ENCODE results near the gene XPO4.
A peak's percentile ranks its signal among the peaks of the same experiment; 100 is the strongest.
"Not testable (repeated sequence)": the region's sequence is repeated elsewhere in the genome, so short reads cannot be mapped to it uniquely, and the experiment has no call there.

Gene XPO4

DNA sequence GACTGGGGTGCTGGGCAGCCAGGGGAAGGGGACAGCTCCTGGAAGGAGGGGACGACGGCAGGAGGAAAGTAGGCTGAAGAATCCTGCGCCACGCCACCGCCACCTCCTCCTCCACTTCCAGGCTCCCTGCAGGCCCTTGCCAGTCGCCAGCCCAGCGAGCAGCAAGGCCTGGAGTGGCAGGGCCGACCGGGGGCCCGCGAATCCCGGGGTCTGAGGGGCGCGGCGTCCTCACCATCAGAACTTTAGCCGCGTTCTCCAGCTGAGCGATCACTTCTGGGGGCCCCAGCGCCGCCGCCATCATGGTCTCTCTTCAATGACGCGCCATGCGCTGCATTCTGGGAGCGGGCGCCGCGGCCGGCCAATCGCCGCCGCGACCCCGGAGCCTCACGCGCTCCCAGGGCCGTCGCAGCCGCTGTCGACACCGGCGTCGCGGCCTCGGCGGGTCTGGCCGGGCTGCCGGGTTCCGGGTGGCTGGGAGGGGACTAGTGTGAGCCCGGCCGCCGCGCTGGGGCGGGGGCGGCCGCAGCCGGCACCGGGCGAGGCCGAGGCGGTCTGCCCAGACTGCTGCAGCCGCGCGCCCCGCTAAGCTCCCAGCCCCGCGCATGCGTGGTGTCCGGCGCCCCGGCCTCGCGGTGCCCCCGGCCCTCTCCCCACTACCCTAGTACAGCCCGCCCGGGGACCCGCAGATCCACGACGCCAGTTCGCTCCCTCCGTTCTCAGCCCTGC lies at the start of gene XPO4:
Gene XPO4, minus strand, starts transcription at position 309 of the 726 bp plus-strand sequence. Its CDS starts 8 bp downstream, at position 301.
- peak; percentile 82 for DNase-seq

DNA sequence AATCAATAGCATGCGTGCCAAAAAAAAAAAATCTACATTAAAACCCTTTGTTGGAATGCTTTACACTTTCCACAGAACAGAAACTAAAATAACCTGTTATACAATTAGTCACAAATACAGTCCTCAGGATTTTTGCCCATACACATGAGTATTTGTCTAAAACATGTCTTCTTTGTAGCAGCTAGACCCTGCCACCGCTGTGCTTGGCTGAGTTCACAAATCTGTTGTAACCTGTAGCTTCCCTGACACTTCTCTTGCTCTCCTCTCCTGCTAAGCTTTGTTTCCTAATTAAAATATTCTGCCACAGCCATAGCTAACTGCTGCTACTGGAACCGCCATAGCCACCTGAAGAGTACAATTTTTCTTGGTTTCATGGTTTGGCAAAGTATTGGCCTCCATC lies 45.5 kb upstream of the XPO4 start:
- not testable (repeated sequence) for DNase-seq

DNA sequence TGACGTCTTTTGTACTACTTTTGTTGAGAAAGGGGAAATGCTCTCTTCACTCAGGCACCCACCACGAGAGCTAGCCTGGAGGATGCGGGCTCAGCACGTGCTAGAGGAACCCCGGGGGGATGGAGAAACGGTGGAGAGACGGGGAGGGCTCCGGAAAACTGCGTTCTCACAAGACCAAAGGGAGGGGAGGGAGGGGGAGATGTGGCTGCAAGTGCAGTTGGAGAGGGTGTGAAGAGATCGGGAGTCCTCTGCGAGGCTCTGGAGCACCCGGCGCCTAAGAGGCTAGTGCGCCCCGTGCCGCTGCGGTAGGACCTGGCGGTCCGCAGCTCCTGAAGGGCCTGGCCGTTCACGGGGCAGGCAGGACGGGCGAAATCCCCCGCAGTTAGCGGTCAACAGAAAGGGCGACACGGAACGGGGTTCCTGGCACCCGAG lies 43.4 kb upstream of the XPO4 start:
- DNase-seq = no peak

DNA sequence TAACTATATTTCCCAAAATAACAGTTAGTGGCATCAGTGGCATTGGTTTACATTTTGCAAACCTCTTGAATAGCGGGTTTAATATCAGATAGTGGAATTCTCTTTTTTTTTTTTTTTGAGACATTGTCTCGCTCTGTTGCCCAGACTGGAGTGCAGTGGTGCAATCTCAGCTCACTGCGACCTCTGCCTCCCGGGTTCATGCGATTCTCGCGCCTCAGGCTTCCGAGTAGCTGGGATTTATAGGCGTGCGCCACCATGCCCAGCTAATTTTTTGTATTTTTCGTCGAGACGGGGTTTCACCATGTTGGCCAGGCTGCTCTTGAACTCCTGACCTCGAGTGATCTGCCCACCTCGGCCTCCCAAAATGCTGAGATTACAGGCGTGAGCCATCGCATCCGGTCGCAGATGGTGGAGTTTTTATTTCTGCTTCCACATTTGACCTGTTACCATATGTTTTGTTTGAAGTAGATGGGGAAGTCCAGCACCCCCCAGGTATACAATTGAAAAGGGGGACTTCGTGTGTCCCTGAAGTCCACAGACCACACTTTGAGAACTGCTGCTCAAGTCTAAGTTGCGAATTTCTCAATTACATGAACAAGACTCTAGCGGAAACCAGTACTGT lies 40.5 kb upstream of the XPO4 start:
- DNase-seq = no peak

DNA sequence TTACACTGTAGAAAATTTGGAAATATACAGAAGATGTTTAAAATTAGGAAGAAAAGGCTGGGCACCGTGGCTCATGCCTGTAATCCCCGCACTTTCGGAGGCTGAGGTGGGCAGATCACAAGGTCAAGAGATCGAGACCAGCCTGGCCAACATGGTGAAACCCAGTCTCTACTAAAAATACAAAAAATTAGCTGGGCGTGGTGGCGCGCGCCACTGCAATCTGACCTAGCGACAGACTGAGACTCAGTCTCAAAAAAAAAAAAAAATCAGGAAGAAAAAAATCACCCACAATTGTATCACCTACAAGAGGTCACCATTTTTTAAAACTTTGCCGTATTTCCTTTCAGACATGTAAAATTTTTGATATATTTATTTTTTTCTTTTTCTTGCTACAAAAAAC lies 38.0 kb upstream of the XPO4 start:
- DNase-seq = not testable (repeated sequence)

DNA sequence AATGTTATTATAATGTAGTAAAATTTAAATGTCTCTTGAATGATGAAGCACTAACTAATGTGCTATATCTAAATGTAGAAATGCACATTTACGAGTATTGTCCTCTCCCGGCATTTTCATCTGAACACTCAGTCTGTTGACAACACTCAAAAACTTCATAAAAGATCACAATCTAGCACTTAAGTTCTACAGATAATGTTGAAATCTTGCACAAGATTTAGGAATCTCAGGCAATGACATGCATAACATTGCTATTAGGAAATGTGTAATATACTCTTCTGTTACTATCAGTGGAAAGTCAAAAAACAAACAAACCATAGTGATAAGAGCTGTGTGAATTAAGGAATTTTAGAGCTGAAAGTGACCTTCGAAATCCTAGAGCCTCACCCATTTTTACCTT lies 37.5 kb upstream of the XPO4 start:
- no peak for DNase-seq

DNA sequence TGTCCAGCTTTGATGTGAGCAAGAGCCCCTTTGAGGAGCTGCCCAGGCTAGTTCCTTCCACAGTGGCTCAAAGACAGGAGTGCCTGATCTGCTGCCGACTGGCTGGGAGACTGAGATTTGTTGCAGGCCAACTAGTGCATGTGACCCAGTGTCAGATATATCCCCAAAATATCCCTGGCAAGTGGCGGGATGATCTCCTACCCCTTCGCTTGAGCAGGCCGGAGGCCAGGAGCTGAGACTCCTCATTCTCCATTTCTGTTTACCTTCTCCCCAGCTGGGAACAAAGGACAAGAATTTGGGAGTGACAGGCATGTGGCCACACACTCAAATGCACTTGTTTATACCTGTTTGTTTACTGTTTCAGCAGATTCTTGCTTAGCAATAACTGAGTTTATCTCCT lies 37.1 kb upstream of the XPO4 start:
- no peak for DNase-seq

DNA sequence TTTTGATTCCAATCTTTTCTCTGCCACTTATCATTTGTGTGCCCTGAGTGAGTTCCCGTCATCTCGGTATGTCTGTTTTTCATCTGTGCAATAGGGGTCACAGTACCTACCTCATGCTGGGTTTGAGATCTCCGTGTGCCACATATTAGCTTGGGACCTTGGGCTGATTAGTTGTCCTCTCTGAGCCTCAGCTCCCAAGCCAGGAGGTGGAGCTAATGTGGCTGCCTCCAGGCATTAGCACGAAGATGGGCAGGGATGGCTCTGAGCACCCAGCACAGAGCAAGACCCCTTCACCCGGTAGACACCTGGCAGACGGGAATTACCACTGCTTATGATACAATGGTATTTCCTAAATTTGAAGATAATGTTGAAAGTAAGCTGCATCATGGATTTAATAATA lies 35.8 kb upstream of the XPO4 start:
- DNase-seq = no peak

DNA sequence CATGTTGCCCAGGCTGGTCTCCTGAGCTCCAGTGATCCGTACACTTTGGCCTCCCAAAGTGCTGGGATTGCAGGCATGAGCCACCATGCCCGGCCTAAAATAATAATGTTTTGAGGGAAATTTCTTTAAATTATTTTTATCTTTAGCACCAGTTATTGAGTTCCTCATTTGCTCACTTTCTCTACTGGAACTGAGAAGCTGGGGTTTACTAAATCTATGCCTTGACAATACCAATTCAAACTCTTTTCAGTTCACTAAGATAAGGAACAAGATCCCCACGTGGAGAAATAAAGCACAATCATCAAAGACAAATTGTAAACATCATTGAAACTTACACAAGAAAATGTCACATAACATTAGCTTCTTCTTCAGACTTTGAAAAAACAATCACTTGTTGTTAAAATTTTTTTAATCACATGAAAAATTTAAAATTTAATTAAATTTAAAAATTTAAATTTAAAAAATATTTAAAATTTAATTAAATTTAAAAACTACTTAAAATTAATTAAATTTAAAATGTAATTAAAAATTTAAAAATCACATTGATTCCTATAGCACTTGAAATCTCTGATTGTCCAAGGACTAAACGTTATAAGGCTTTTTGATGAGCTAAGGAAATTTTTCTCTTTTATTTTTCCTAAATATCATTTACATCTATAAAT lies 25.2 kb upstream of the XPO4 start:
- no peak for DNase-seq

DNA sequence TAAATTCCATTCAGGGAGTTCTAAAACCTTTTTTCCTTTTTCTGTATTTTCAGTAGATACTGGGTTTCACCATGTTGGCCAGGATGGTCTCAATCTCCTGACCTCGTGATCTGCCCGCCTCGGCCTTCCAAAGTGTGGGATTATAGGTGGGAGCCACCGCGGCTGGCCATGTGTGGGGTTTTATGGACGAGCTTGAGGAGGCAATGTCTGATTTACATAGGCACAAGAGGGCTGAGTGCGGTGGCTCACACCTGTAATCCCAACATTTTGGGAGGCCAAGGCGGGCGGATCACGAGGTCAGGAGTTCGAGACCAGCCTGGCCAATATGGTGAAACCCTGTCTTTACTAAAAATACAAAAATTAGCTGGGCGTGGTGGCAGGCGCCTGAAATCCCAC lies 22.8 kb upstream of the XPO4 start:
- DNase-seq = not testable (repeated sequence)

DNA sequence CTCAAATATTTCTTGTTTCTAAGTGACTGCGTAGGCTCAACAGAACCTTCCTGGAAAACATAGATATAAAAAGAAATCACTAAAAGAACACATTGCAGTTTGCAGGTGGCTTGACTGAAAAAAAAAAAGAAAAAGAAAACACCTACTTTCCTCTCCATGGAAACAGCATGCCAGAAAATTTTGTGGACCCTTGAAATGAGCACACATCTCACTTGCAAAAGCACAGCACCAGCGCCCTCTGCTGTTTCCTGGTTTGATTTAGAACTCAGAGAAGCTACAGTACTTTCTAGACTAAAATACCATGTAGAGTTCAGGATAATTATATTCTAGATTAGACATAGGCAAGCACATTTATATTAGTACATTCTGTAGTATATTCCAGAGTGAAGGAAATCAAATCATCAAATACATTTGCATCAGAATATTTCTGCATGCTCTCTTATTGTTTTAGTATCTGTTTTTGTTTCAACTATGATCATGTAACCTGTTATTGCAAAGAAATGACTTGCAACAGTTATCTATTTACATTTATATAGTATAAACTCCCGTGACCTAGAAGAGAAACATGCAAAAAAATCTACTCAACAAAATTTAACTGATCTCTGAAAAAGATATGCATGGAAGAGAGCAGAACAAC lies 22.3 kb upstream of the XPO4 start:
- peak; percentile 63 for DNase-seq

DNA sequence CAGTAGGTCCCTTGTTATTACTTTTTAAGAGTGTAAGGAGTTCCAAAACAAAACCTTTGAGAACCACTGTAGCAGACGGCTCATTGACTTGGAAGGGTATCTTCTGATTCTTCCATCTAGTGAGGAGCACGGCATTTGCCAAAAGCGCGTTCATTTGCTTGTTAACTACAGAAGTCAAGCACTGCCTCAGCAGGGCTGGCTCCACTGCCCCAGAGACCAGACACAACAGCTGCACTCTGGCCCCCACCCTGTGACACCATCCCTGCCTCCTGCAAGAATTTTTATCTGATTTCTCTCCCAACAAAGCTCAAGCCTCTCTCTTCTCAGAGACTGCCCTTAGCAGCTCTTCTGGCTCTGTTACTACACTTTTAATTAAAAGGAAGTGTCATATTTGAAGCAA lies 20.7 kb upstream of the XPO4 start:
- no peak for DNase-seq

DNA sequence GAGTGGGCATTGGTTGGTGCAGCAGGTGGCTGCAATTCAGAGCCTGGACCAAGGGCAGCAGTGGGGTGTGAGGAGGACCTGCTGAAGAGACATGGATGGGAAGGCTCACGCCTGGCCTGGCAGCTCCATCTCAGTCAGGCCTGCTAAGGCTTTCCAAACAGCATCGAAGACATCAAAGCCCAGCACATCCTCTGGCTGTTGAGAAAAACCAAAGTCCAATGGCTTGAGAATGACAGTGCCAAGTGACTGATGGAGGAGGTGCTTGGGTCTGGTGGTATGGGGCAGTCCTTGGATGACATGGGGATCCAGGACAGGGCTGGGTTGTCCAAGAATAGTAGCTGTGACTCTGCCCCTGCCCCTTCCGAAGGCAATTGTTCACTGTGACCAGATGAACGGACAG lies 19.0 kb upstream of the XPO4 start:
- DNase-seq = no peak

DNA sequence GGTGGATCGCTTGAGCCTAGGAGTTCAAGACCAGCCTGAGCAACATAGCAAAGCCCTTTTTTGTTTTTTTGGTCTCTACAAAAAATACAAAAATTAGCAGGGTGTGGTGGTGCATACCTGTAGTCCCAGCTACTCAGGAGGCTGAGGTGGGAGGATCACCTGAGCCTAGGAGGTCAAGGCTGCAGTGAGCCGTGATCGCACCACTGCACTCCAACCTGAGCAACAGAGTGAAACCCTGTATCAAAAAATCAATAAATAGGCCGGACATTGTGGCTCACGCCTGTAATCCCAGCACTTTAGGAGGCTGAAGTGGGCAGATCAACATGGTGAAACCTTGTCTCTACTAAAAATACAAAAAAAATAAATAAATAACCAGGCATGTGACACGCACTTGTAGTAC lies 13.1 kb upstream of the XPO4 start:
- not testable (repeated sequence) for DNase-seq

DNA sequence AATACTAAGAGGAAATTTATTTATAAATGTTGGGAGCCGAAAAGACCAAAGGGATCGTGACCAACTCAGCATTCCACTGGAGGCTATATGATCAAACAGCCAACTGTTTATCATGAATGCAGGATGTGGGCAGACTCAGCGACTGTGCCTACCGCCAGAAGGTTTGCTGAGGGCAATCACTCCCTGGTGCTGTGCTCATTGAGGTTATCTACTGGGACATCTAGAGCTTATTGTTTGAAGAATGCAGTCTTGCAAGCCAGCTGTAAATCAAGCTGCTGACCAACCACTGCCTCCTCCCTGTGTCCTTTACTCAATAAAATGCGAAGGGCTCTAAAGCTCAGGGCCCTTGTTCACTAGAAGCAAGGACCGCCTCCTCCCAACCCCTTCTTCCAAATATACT lies 8.5 kb upstream of the XPO4 start:
- no peak for DNase-seq

DNA sequence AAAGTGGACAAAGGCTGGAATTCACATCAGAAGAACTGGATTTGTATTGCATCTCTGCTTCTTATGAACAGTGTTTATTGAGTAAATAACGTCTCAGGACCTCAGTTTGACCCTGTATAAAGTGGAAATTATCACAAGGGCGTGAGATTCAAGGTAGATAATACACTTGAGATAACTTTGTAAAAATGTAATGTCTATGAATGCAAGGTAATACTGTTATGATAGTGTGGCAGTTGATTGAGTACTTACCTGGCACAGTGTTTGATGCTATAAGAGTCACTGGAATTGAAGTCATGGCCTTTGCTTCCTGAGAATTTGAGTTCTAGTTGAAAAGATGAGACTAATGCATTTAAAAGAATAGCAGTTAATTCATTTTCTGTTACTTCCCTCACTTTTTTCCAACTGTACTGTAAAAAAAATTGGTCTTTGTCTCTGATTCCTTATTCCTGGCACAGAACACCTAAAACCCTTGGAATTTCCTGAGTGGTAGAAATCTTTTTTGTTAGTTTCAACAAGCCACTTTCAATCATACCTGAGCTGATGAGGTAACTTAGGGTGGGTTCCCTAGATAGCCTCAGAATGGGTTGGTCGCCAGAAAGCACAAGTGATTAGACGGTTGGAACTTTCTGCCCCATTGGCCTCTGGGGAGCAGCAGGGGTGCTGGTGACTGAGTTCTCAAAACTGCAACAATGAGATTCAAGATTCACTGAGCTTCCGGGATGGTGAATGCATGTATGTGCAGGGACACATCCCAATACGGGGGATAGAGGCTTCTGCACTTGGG lies 6.4 kb upstream of the XPO4 start:
- no peak for DNase-seq

DNA sequence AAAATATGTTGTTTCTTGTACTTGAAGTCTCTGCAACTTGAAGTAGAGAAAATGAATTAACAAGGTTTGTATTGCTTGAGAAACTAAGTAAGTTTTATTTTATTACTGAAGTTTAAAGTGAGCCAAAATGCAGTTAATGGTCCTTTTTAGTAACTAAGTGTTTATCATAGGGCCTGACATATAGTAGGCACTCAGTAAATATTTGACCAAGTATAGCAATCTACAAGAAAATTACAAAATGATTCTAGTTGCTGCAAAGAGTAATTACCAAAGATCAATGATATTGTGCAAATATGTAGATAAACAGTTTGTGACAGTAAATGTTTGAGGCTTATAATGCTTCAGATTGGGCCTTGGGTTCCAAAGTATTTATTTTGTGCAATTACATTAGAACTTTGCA lies 2.4 kb upstream of the XPO4 start:
- no peak for DNase-seq

DNA sequence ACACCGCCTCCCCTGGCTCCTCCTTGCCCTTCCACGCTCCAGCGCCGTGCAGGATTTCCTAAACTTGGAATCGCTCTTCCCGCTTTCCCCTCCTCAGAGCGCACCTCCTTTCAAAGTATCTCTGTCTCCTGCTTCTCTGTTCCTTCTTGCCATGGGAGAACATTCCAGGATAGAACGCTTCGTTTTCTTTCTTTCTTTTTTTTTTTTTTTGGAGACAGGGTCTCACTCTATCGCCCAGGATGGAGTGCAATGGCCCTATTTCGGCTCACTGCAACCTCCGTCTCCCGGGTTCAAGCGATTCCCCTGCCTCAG lies 574 bp upstream of the XPO4 start:
- DNase-seq = no peak

DNA sequence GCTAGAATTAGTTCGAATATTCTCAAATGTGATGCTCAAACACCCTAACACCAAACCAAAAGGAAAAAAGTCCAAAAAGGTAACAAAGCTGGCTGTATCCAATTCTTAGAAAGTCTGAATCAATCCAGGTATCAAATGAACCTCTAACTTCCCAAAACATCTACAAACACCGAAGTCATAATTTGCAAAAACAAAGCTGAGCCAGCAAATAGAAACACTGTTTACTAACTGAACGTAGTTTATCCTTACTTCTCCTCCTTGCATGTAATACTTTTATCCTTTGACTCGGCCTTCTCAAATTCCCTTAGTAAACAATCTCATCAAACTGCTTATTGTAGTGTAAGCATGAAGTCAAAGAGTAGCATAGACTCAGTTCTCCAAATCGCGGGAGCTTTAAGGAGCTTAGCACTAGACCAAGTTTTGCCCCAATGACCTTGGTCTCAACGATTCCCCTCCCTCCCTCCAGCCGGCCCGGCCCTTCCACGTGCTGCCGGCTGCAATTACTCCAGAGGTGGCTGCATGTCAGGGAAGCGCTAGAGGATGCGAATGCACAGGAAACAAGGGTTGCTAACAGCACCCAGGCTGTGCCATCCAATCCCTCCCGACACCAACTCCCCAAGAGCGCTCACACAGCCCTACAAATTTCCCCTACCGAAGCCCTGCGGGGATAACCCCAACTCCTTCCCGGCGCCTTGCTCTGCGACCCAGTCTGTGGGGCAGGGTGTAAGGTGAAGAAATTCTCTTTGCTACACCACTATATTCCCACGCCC lies 693 bp downstream of the XPO4 start:
- DNase-seq = peak; percentile 51

DNA sequence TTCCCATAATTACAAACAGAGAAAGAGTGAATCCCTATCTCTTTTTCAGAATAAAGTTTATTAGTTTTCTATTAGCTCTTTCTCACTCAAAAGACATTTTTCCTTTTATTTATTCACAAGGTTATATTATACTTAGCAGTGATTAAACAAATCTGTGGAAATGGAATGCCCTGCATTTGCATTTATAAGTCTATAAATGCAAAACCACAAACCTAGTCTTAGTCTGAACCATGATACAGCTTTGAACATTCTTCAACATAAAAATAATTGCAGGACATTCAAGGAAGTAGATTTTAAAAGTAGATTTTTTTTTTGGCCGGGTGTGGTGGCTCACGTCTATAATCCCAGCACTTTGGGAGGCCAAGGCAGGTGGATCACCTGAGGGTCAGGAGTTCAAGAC lies 8.3 kb downstream of the XPO4 start:
- no peak for DNase-seq

DNA sequence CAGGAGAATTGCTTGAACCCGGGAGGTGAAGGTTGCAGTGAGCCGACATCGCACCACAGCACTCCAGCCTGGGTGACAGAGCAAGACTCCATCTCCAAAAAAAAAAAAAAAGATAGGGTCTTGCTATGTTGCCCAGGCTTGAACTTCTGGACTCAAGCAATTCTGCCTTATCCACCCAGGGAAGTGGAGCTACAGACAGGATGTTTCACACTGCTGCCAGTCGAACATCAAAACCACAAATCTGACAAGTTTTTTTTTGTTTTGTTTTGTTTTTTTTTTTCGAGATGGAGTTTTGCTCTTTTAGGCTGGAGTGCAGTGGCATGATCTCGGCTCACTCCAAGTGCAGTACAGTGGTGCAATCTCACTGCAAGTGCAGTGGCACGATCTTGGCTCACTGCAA lies 10.8 kb downstream of the XPO4 start:
- DNase-seq = no peak

DNA sequence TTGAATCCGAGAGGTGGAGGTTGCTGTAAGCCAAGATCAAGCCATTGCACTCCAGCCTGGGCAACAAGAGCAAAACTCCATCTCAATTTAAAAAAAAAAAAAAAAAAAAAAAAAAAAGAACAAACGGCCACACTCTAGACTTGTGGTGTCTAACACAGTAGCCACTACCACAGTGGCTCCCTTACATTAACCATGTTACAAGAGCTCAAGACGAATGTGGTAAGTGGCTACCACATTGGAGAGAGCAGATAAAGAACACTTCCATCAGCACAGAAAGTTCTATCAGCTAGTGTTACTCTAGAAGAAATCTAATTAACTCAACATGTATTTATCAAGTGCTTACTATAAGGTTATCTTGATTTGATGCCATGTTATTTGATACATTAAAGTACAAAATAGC lies 11.5 kb downstream of the XPO4 start:
- DNase-seq = no peak
